ENCODE measurements around the gene SH2D4B.

DNA sequence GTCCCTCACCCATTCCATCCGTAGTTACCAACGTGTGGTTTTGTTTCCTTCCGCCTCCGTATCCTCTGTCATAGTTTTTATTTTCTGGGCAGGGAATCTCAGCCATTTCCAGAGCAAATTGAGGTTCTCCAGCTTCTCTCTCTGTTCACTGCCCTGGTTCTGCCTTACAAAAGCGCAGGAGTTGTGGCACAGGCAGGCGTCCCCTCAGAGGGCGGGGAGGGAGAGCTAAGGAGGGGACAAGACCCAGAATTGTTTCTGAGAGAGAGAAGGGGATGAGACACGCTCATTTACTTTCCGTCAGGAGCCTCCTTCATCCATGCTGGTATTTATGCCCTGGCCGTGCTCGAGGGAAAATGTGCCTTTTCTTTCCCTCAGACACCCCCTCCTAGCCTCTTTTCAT is 71.0 kb downstream of the SH2D4B start:
- TF ChIP-seq POLR2A (IDR thresholded peaks at IDR 0.05): no peak
- TF ChIP-seq, protein P1, sequence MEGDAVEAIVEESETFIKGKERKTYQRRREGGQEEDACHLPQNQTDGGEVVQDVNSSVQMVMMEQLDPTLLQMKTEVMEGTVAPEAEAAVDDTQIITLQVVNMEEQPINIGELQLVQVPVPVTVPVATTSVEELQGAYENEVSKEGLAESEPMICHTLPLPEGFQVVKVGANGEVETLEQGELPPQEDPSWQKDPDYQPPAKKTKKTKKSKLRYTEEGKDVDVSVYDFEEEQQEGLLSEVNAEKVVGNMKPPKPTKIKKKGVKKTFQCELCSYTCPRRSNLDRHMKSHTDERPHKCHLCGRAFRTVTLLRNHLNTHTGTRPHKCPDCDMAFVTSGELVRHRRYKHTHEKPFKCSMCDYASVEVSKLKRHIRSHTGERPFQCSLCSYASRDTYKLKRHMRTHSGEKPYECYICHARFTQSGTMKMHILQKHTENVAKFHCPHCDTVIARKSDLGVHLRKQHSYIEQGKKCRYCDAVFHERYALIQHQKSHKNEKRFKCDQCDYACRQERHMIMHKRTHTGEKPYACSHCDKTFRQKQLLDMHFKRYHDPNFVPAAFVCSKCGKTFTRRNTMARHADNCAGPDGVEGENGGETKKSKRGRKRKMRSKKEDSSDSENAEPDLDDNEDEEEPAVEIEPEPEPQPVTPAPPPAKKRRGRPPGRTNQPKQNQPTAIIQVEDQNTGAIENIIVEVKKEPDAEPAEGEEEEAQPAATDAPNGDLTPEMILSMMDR (IDR thresholded peaks at IDR 0.05): no peak

All from esophagus squamous epithelium (tissue), 4 donors.